ENCODE results near the gene NPSR1. TPM values are rescaled to one million over a fixed set of nuclear protein-coding genes. Genes with fewer than 3 reads are reported as not detected.

Gene NPSR1
- total RNA-seq, 1 experiment from 2014 or later: not detected

- Mint-ChIP-seq H3K4me1 (ENCODE audit: insufficient read depth, unreplicated experiment) (no peaks in the 10 kb centered on the region), H3K4me3 (ENCODE audit: unreplicated experiment) (no peak overlapping the region), H3K27ac (ENCODE audit: low read depth, unreplicated experiment) (no peak overlapping the region), H3K9me3 (ENCODE audit: unreplicated experiment) (peaks cover 23% of the 10 kb centered on the region), H3K27me3 (ENCODE audit: insufficient read depth, unreplicated experiment) (no peaks in the 10 kb centered on the region), H3K36me3 (ENCODE audit: insufficient read depth, unreplicated experiment) (no peaks in the 10 kb centered on the region)
- CTCF ChIA-PET: interaction anchor here (1.0 kb wide), 1 partner anchor 348 kb away, joined by 3 read pairs; no protein-coding TSS in a partner anchor
- no peak for DNase-seq (ENCODE audit: unreplicated experiment)
- BruUV-seq (replicated peaks): no TSS peak
- TF ChIP-seq CTCF (IDR thresholded peaks at IDR 0.05; ENCODE audit: unreplicated experiment): no peak
- intact Hi-C loops (cut with micrococcal nuclease): no loop called here
- POLR2A ChIA-PET: no interaction called here
These were observed 118.8 kb downstream of the NPSR1 start for GRCh38 chr7:34776748-34777358.

GRCh38 chr7:34780546-34780945, 122.5 kb downstream of the NPSR1 start:
- no peaks in the 10 kb centered on the region for H3K4me1 Mint-ChIP-seq (ENCODE audit: insufficient read depth, unreplicated experiment)
- no TSS peak for BruUV-seq (replicated peaks)
- no peaks in the 10 kb centered on the region for H3K27me3 Mint-ChIP-seq (ENCODE audit: insufficient read depth, unreplicated experiment)
- no peak for TF ChIP-seq CTCF (IDR thresholded peaks at IDR 0.05; ENCODE audit: unreplicated experiment)
- ChIA-PET CTCF (interaction anchor here (1.2 to 1.3 kb wide), 2 partner anchors 19 to 43 kb away, joined by 3 read pairs; no protein-coding TSS in a partner anchor), POLR2A (no interaction called here)
- no peak overlapping the region for H3K4me3 Mint-ChIP-seq (ENCODE audit: unreplicated experiment)
- intact Hi-C loops (cut with micrococcal nuclease): no loop called here
- H3K9me3 Mint-ChIP-seq (ENCODE audit: unreplicated experiment): peaks cover 43% of the 10 kb centered on the region
- no peak for DNase-seq (ENCODE audit: unreplicated experiment)
- H3K36me3 Mint-ChIP-seq (ENCODE audit: insufficient read depth, unreplicated experiment): no peaks in the 10 kb centered on the region
- no peak overlapping the region for H3K27ac Mint-ChIP-seq (ENCODE audit: low read depth, unreplicated experiment)

- DNase-seq (ENCODE audit: unreplicated experiment): no peak
- TF ChIP-seq CTCF (IDR thresholded peaks at IDR 0.05; ENCODE audit: unreplicated experiment): no peak
- intact Hi-C loops (cut with micrococcal nuclease): no loop called here
- H3K4me1 Mint-ChIP-seq (ENCODE audit: insufficient read depth, unreplicated experiment): no peaks in the 10 kb centered on the region
- no TSS peak for BruUV-seq (replicated peaks)
- H3K27ac Mint-ChIP-seq (ENCODE audit: low read depth, unreplicated experiment): no peak overlapping the region
- H3K36me3 Mint-ChIP-seq (ENCODE audit: insufficient read depth, unreplicated experiment): no peaks in the 10 kb centered on the region
- H3K9me3 Mint-ChIP-seq (ENCODE audit: unreplicated experiment): peaks cover 14% of the 10 kb centered on the region
- POLR2A ChIA-PET: no interaction called here
- CTCF ChIA-PET: interaction anchor here (0.6 kb wide), 1 partner anchor 805 kb away, joined by 5 read pairs; no protein-coding TSS in a partner anchor
- no peak overlapping the region for H3K4me3 Mint-ChIP-seq (ENCODE audit: unreplicated experiment)
- peaks cover 20% of the 10 kb centered on the region for H3K27me3 Mint-ChIP-seq (ENCODE audit: insufficient read depth, unreplicated experiment)
These were observed 129.6 kb downstream of the NPSR1 start for GRCh38 chr7:34787586-34787985.

GRCh38 chr7:34806831-34807230, 148.8 kb downstream of the NPSR1 start:
- intact Hi-C loops (cut with micrococcal nuclease): no loop called here
- no peak overlapping the region for H3K4me3 Mint-ChIP-seq (ENCODE audit: unreplicated experiment)
- TF ChIP-seq CTCF (IDR thresholded peaks at IDR 0.05; ENCODE audit: unreplicated experiment): no peak
- no TSS peak for BruUV-seq (replicated peaks)
- ChIA-PET CTCF (interaction anchor here (0.6 kb wide), 1 partner anchor 533 kb away, joined by 3 read pairs; no protein-coding TSS in a partner anchor), POLR2A (no interaction called here)
- H3K4me1 Mint-ChIP-seq (ENCODE audit: insufficient read depth, unreplicated experiment): no peaks in the 10 kb centered on the region
- H3K27ac Mint-ChIP-seq (ENCODE audit: low read depth, unreplicated experiment): no peak overlapping the region
- no peaks in the 10 kb centered on the region for H3K36me3 Mint-ChIP-seq (ENCODE audit: insufficient read depth, unreplicated experiment)
- peaks cover 34% of the 10 kb centered on the region for H3K27me3 Mint-ChIP-seq (ENCODE audit: insufficient read depth, unreplicated experiment)
- DNase-seq (ENCODE audit: unreplicated experiment): no peak
- no peaks in the 10 kb centered on the region for H3K9me3 Mint-ChIP-seq (ENCODE audit: unreplicated experiment)
